Activated T-cell treated with anti-CD3 and anti-CD28 coated beads for 4 hours (primary cell): ENCODE results near the gene TLE6.
A peak's percentile ranks its signal among the peaks of the same experiment; 100 is the strongest.
"Not testable (repeated sequence)": the region's sequence is repeated elsewhere in the genome, so short reads cannot be mapped to it uniquely, and the experiment has no call there.

ENCODE experiments used
- DNase-seq: peaks from one replicate; pipeline ENCODE4 v3.0.0-alpha.2; 2020

The TLE6 gene

GRCh38 chr19:3031607-3031867 is 54.2 kb downstream of the TLE6 start:
- DNase-seq: no peak

GRCh38 chr19:3033595-3034405 is 56.4 kb downstream of the TLE6 start:
- DNase-seq: no peak

GRCh38 chr19:3034406-3034655 is 57.0 kb downstream of the TLE6 start:
- no peak for DNase-seq

- no peak for DNase-seq
Measured at GRCh38 chr19:3034656-3035541, 57.5 kb downstream of the TLE6 start.

GRCh38 chr19:3035542-3036118 is 58.3 kb downstream of the TLE6 start:
- DNase-seq: peak; percentile 93

GRCh38 chr19:3036119-3036976 is 59.0 kb downstream of the TLE6 start:
- peak; percentile 67 for DNase-seq

GRCh38 chr19:3036977-3037544 is 59.7 kb downstream of the TLE6 start:
- DNase-seq: not testable (repeated sequence)

GRCh38 chr19:3038214-3038613 is 60.9 kb downstream of the TLE6 start:
- no peak for DNase-seq

GRCh38 chr19:3039125-3039524 is 61.8 kb downstream of the TLE6 start:
- no peak for DNase-seq

GRCh38 chr19:3039641-3040077 is 62.3 kb downstream of the TLE6 start:
- DNase-seq: no peak

- no peak for DNase-seq
Measured at GRCh38 chr19:3041327-3041726, 64.0 kb downstream of the TLE6 start.

- no peak for DNase-seq
Measured at GRCh38 chr19:3041761-3042620, 64.6 kb downstream of the TLE6 start.

GRCh38 chr19:3042621-3043267 is 65.4 kb downstream of the TLE6 start:
- DNase-seq: no peak
